GM18519 (cell line): ENCODE results near the gene ZNF710.

ENCODE experiments used
- ATAC-seq: cut with Tn5 transposase; IDR thresholded peaks from one replicate; pipeline ENCODE4 v1.9.1; 2021; ENCODE audit warnings: mild to moderate bottlenecking, moderate library complexity; ENCODE audit not compliant: unreplicated experiment, low FRiP score

ZNF710 gene

DNA sequence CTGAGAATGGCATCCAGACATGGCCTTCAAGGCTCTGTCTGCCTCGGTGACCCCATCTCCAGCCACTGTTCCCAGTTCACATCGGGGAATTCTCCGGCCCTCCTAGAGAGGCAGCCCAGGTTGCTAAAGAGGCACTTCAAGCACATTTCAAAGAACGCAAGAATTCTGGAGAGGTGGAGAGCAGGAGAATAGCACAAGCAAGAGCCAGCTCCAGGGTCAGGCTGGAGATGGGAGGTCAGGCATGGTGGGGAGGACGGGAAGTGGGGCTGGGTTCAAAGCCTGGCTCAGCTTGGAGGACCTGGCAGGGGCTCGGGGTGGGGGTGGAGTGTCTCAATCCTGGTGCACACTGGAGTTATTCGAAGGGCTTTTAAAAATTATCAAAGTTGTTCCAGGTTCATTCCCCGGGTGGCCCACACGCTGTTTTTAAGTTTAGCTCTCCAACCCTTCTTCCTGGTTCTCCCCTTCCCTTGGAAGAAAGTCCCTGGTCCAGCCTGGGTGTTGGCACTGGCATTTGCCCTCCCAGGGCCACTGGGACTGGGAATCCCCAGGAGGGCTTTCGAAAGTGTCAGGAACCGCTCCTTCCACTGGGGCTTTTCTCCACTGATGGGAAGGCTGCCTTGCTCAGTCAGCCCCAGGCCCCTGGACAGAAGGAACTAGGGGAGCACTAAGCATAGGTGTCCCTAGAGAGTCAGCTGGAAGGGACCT lies 35.8 kb downstream of the ZNF710 start:
- no peak for ATAC-seq

- no peak for ATAC-seq
Observed at GRCh38 chr15:90037511-90037860, 36.4 kb downstream of the ZNF710 start.

DNA sequence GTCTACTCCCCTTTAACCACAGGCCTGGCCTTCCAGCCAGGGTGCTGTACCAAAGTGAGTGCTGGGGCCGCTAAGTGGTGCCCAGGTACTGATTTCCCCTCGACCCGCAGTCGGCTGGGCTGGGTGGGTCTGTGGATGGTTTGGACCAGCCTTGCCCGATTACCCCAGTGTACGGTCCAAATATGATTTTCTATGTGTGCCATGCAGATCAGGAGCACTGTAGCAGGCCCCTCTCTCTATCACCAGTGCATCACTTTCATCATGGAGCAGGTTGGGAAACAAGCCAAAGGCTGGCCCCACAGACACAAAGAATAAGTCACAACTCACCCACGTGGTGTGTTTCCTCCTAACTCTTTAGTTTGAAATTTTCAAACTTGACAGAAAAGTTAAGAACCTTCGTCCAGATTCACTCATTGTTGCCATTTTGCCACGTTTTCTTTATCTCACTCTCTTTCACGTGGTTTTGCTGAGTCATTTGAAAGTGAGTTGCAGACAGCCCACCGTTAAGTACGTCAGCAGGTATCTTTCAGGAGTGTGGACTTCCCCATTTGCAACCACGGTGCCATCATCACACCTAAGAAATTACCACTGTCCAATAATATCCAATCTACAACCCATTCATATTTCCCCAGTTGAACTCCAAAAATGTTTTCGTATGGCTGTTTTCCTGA lies 37.0 kb downstream of the ZNF710 start:
- ATAC-seq = no peak

DNA sequence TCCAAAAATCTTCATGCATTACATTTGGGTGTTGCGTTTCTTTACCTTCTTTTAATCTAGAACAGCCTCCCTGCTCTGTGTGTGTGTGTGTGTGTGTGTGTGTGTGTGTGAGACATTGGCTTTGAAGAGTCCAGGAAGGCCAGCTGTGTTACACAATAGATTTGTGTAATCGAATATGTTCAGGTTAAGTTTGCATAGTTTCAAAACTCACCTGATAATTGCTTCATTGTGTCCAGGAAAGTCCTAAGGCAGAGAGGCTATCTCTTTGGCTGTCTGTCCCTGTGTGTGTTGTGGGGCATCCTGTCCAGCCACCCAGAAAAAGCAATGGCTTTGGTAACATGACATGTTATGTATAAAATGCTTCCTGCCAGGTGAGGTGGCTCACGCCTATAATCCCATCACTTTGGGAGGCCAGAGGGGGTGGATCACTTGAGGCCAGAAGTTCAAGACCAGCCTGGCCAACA lies 37.5 kb downstream of the ZNF710 start:
- no peak for ATAC-seq

GRCh38 chr15:90039996-90040395 lies 38.9 kb downstream of the ZNF710 start:
- ATAC-seq = no peak

DNA sequence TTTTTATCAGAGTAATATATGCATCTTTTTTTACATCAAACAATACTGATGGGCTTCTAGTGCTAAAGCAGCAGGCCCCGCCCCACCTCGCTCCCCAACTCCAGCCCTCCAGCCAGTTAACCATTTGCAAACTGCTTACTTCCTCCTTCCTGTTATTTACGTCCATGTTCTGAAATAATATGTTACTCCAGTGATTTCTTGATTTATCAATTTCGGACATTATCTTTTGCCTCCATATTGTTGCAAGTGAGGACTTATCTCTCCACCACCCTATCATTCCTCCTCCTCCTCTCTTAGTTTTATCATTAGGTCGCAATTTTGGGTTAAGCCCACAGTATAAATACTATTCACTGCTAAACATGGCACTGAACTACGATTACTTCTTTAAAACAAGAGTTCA lies 39.5 kb downstream of the ZNF710 start:
- no peak for ATAC-seq

DNA sequence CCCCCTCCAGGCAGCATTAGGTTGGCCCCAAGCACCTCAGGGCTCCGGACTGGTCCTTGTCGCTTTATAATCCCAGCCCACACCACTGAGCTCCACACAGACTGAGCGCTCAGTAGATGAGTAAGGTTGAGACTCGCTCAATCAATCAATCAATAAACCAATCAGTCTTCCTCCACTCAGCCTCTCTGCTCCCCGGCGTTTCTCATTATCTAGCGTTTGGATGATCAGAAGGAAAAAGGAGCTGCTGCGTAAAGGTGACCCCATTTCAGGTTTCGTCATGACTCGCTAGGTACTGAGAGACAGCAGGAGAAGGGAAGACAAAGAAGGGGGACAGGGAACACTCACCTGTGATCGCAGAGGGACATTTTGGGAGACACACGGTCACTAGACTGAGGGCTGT lies 41.2 kb downstream of the ZNF710 start:
- no peak for ATAC-seq

- no peak for ATAC-seq
Observed at GRCh38 chr15:90042766-90043529, 41.8 kb downstream of the ZNF710 start.

DNA sequence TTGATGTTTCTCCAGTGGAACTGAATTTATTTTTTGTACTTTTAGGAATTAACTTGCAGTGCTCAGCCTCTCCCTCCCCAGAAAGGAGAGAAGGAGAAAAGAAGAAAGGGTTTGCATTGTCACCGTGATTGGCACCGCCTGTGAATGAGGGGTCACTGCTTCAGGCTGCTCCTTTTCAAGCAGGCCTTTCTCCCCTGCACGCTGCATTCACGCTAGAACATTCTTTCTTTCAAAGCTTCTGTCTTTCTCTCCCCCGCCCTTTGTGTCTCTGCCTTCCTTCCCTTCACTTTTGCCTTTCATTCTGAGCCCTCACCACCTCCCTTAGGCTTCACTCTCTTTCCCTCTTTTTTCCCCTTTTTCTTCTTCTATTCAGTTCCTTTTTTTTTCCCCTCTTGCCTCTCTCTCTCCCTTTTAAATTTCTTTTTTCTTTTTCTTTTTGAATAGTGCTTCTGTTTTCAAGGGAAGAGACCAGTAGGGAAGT lies 42.4 kb downstream of the ZNF710 start:
- ATAC-seq = no peak

GRCh38 chr15:90044191-90044590 lies 43.1 kb downstream of the ZNF710 start:
- no peak for ATAC-seq

DNA sequence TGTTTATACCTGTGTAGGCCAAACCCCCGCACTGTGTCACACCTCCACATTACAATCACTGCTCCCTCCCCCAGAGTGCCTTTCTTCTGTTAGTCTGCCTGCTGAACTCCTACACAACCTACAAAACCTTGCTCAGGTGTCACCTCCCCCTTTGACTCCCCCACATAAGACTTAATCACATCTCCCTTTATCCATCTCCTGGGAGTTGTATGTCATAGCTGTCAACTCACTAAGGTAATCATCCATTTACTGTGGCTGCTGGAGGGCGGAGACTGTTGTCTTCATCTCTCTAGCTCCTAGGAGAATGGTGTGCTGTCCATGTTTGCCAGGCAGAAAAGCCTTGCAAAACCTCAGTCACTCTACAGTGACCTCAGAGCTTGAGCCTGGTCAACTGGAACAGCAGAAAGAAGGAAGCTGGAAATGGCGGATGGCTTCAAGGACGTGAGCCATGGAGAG lies 43.8 kb downstream of the ZNF710 start:
- ATAC-seq = no peak

- ATAC-seq = no peak
Observed at GRCh38 chr15:90046289-90046688, 45.2 kb downstream of the ZNF710 start.

DNA sequence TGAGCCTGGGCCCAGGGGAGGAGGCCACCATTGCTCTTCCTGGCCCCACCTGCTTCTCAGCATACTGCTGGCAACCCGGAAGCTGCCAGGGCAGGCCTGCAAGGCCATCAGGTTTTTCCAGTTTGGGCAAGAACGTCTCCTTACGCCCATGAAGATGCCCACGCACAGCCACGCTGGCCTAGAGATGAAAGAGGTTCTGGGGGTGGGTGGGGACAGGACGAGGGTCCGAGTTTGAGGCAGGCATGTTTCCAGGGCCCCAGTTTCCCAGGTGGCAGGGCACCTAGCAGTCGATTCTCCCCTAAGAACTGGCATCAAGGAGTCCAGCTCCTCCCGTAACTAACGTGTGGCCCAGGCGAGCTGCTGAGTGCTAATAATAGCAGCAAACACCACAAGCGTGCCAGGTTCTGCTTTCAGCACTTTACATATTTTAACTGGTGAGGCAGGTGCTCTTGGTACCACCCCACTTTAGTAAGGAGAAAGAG lies 45.8 kb downstream of the ZNF710 start:
- no peak for ATAC-seq

DNA sequence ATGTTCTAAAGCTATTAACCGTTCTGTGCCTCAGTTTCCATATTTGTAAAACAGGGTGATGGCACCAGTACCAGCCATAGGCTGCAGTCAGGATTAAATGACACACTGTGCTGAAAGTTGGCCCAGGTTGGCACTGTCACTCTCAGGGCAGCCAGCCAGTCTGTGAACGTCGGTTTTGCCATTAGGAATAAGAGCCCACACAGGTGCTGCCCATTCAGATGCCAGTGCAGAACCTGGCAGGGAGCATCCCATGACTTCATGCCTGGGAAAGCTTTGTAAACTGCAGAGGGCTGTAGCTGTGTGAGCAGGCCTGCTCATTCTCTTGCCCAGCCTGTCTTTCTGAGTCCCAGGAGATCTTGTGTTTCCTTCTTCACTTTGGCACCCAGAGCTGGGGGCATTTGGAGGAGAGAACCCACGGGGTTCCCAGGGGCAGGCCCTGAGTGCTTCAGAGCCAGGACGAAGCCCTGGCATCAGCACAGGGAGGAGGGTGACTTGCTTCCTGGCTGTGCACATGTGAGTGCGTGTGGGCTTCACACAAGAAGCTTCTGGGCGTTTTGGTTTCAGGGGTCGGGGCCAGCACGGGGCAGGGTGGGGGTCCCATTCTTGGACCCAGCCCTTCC lies 46.9 kb downstream of the ZNF710 start:
- no peak for ATAC-seq

- no peak for ATAC-seq
Observed at GRCh38 chr15:90049030-90049429, 47.9 kb downstream of the ZNF710 start.

DNA sequence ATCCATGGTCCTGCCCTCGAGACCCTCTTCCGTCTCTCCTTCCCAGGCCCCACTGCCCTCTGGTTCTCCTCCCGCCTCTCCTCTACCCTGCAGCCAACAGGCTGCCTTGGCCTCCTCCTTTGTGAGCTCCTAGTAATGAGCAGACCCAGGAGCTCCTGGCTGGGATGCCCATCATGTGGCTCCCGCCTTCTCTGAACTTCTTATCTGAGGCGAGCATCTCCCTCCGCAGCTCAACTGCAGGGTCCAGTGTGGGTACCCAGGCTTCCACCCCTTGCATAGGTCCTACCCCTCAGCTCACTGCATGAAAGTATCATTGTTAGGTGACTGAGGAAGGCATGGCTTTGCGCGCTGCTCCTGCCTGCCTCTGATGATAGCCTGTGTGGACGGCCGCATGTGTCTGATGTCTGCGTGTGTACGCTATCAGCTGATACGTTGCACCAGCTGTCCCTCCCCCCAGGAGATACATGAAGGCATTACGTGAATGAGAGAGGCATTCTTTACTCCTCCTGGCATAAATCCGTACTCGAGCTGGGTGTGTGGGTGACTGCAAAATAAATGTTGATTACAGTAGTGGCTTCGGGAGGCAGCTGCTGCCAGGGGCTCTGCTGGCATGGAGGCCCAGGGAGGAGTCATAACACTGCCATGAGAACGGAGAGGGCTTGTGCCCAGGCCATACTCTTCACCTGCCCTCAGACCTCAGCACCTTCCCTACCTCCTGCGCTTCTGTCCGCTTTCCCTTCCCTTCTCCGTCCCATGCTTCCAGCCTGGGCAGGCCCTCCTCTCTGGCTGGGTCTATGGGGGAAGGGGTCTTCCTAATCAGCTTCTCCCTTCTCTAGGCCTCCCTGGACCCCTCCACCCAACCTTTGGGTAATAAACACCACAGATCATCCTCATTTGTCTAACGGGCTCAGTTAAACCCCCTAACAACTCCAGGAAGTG lies 48.8 kb downstream of the ZNF710 start:
- no peak for ATAC-seq

GRCh38 chr15:90051874-90052273 lies 50.8 kb downstream of the ZNF710 start:
- ATAC-seq = no peak

- no peak for ATAC-seq
Observed at GRCh38 chr15:90053685-90054466, 52.8 kb downstream of the ZNF710 start.

DNA sequence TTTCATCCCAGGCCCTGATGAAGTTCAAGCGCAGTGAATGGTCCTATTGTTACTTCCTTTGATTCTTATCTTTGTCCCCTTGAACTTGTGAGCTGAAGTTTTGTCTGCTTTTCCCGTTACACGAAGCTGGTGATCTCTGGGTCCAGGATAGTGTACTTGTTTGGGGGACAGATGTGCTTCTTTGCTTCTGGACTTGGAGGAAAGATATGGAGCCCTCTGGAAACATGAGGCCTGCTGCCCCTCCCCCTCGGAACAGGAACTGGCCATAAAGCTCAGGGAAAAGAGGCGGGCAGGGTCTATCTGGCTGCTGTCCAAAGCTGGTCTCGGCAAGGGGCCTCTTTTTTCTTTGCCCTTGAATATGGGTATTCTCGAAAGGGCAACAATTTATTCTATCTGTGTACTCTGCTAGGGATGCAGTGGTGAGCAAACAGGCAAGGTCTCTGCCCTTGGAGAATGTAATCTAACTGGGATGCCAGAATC lies 53.5 kb downstream of the ZNF710 start:
- ATAC-seq = no peak
